Mucosa of stomach (tissue), 1 donor: ENCODE measurements around the gene MARS1.

Experiments
- H3K27me3 ChIP-seq: one replicate; pipeline ENCODE4 v1.7.0; 2013; ENCODE audit warnings: mild to moderate bottlenecking, low read length; ENCODE audit not compliant: control insufficient read depth, insufficient read depth
- H3K36me3 ChIP-seq: one replicate; pipeline ENCODE4 v1.7.0; 2013; ENCODE audit warnings: low read length; ENCODE audit not compliant: control insufficient read depth, insufficient read depth
- H3K4me1 ChIP-seq: one replicate; pipeline ENCODE4 v1.7.0; 2013; ENCODE audit warnings: mild to moderate bottlenecking, low read length; ENCODE audit not compliant: control insufficient read depth, insufficient read depth
- H3K4me3 ChIP-seq: one replicate; pipeline ENCODE4 v1.7.0; 2013; ENCODE audit warnings: low read length
- H3K9ac ChIP-seq: one replicate; pipeline ENCODE4 v1.7.0; 2013; ENCODE audit warnings: mild to moderate bottlenecking, low read length, moderate library complexity
- H3K9me3 ChIP-seq: one replicate; pipeline ENCODE4 v1.7.0; 2013; ENCODE audit warnings: mild to moderate bottlenecking, low read length, moderate library complexity; ENCODE audit not compliant: control insufficient read depth
- donor health status: Pancreatic carcinoma.

Gene MARS1

GRCh38 chr12:57476993-57477709, 10.7 kb upstream of the MARS1 start:
- H3K36me3 ChIP-seq = no peaks in the 10 kb centered on the region
- peak overlapping the region; percentile 33 for H3K9ac ChIP-seq
- no peaks in the 10 kb centered on the region for H3K9me3 ChIP-seq
- H3K4me1 ChIP-seq = peaks cover 16% of the 10 kb centered on the region
- H3K27me3 ChIP-seq = peaks cover 65% of the 10 kb centered on the region
- H3K4me3 ChIP-seq = no peak overlapping the region

DNA sequence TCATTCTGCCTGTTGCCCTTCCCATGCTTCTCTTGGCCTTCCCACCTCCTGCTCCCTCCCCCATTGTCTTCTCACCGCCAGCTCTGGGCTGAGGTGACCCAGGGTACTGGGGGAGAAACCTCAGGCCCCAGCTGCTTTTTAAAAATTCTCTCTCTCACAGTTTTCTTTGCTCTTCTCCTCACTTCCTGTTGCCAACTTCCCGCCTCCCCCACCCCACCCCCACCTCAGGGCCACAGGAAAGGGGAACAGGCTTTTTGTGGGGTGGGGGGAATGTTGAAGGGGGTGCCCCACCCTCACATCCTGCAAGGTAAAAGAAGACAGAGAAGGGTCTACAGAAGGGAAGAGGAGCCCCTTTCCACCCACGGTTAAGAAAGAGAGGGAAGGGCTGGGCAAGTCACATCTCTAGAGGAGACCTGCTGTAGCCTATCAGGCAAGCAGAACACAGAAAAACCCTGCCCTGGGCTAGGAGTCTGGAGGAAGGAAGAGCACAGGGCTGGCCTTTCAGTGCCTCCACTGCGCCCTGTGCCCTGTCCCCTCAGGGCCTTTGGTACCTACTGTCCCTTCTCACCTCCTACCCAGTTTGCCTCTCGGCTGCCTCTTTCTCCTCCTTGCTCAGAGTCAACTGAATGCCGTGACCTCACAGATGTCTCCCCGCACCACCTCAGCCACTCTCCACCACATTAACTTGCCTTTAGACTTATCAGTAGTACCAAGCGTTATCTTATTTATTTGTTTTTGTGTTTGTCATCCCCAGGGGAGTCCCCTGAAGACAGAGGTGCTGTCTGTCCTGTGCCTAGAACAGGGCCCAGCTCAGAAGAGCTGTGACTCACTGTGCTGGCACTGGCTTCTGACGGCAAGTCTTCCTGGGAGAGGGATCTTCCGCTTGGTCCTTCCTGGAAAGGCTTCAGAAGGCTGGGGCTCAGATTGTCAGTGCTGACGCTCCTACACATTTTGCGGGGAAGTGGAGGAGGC, 9.9 kb upstream of the MARS1 start:
- Histone ChIP-seq H3K36me3 (no peaks in the 10 kb centered on the region), H3K4me3 (no peak overlapping the region), H3K9me3 (no peaks in the 10 kb centered on the region), H3K9ac (peak overlapping the region; percentile 7), H3K27me3 (peaks cover 60% of the 10 kb centered on the region), H3K4me1 (peaks cover 16% of the 10 kb centered on the region)

GRCh38 chr12:57479043-57479375, 8.9 kb upstream of the MARS1 start:
- no peaks in the 10 kb centered on the region for H3K36me3 ChIP-seq
- no peaks in the 10 kb centered on the region for H3K9me3 ChIP-seq

DNA sequence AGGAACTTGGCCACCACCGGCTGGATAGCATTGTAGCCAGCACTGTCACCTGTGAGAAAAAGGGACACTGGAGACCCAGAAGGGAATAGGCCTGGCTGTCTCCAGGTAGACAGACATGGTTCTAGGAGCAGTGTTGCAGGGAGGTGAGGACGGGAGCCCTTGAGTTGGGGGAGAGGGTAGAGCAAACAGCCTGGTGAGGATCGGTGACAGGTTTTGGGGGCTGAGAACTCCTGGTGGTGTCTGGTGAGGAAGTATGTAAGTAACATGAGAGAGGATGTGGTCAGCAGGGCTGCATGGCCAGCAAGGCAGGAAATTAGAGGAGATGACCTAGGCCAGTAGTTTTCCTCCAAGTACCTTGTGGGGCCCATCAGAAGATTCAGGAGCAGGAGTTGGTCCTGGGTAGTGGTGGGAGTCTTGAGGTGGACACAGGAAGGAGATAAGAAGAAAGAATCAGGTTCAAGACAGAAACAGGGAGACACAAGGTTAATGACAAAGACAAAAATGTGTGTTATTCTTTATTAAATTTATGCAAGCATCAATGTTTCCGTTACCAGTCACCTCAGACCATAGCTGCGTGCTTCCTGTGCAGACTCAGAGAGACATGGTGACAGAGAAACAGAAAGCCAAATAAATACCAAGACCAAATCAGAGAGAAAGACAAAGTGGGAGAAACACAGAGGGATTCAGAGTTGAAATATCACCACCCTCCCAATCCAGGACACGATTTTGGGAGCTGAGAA, 8.3 kb upstream of the MARS1 start, which contains the start of gene ARHGAP9:
Gene ARHGAP9, minus strand, starts transcription at position 491 of the 740 bp plus-strand sequence. Its CDS starts 460 bp downstream, at position 31.
- peaks cover 47% of the 10 kb centered on the region for H3K27me3 ChIP-seq
- no peaks in the 10 kb centered on the region for H3K9me3 ChIP-seq
- H3K36me3 ChIP-seq = no peaks in the 10 kb centered on the region
- H3K4me1 ChIP-seq = peaks cover 16% of the 10 kb centered on the region
- H3K9ac ChIP-seq = peak within 1 kb of the TSS; percentile 7
- H3K4me3 ChIP-seq = no peak within 1 kb of the TSS

More at GRCh38 chr12:57479043-57479375, 8.9 kb upstream of the MARS1 start:
- Histone ChIP-seq H3K9ac (peak overlapping the region; percentile 7), H3K4me1 (peaks cover 16% of the 10 kb centered on the region), H3K4me3 (no peak overlapping the region), H3K27me3 (peaks cover 53% of the 10 kb centered on the region)

DNA sequence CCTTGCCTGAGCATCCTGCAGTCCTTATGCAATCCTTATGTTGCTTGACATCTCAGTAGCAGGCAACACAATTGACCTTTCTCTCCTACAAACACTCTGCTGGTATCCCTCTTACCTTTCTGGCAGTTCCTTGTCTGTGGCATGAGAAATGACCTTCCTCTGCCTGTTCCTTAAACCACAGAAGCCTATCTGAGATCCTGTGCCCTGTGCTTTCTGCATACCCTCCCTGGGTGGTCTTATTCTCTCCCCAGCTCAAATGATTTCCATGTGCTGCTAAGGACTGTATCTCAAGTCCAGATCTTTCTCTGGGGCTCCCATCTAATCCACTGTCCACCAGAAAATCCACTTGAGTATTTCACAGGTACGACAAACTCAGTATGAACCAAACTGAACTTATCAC, 6.2 kb upstream of the MARS1 start:
- Histone ChIP-seq H3K9ac (no peak overlapping the region), H3K27me3 (peaks cover 26% of the 10 kb centered on the region), H3K36me3 (no peaks in the 10 kb centered on the region), H3K4me3 (no peak overlapping the region), H3K4me1 (no peaks in the 10 kb centered on the region), H3K9me3 (no peaks in the 10 kb centered on the region)

- H3K36me3 ChIP-seq = no peaks in the 10 kb centered on the region
- peaks cover 14% of the 10 kb centered on the region for H3K27me3 ChIP-seq
- no peak overlapping the region for H3K9ac ChIP-seq
- no peak overlapping the region for H3K4me3 ChIP-seq
- H3K9me3 ChIP-seq = no peaks in the 10 kb centered on the region
- peaks cover under 1% of the 10 kb centered on the region for H3K4me1 ChIP-seq
These were observed 4.4 kb upstream of the MARS1 start for GRCh38 chr12:57483466-57483865.

DNA sequence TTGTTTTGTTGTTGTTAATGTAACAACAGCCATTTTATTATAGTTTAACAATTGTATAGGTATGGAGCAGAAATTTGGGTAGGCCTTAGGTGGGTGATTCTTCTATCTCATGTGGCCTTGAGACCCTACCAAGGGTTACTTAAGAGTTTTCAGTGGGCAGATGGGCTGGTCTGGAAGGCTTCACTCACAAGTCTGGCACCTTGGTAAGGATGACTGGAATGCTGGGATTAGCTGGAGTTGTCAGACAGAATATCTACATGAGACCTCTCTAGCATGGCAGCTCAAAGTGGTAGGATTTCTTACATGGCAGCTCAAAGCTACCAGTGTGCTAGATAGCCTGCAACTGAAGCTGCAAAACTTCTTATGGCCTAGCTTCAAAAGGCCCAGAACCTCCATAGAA, 2.2 kb upstream of the MARS1 start:
- H3K9me3 ChIP-seq = no peaks in the 10 kb centered on the region
- no peak overlapping the region for H3K9ac ChIP-seq
- peaks cover 3% of the 10 kb centered on the region for H3K36me3 ChIP-seq
- no peak overlapping the region for H3K4me3 ChIP-seq
- peaks cover 8% of the 10 kb centered on the region for H3K4me1 ChIP-seq
- H3K27me3 ChIP-seq = peaks cover 5% of the 10 kb centered on the region

GRCh38 chr12:57487055-57487596, 742 bp upstream of the MARS1 start:
- Histone ChIP-seq H3K4me1 (peaks cover 8% of the 10 kb centered on the region), H3K9me3 (no peaks in the 10 kb centered on the region), H3K27me3 (no peaks in the 10 kb centered on the region), H3K36me3 (peaks cover 3% of the 10 kb centered on the region), H3K9ac (no peak overlapping the region), H3K4me3 (no peak overlapping the region)

GRCh38 chr12:57488402-57489156, 711 bp downstream of the MARS1 start:
- Histone ChIP-seq H3K4me3 (peak overlapping the region; percentile 70), H3K4me1 (peaks cover 8% of the 10 kb centered on the region), H3K9ac (peak overlapping the region; percentile 72), H3K27me3 (no peaks in the 10 kb centered on the region), H3K9me3 (no peaks in the 10 kb centered on the region), H3K36me3 (peaks cover 7% of the 10 kb centered on the region)

- H3K9ac ChIP-seq = peak overlapping the region; percentile 72
- H3K4me1 ChIP-seq = peaks cover 8% of the 10 kb centered on the region
- no peak overlapping the region for H3K4me3 ChIP-seq
- peaks cover 7% of the 10 kb centered on the region for H3K36me3 ChIP-seq
- H3K9me3 ChIP-seq = no peaks in the 10 kb centered on the region
- H3K27me3 ChIP-seq = no peaks in the 10 kb centered on the region
These were observed 1.3 kb downstream of the MARS1 start for GRCh38 chr12:57489157-57489641.

GRCh38 chr12:57490126-57490525, 2.3 kb downstream of the MARS1 start:
- Histone ChIP-seq H3K4me1 (peaks cover 8% of the 10 kb centered on the region), H3K27me3 (no peaks in the 10 kb centered on the region), H3K9ac (no peak overlapping the region), H3K36me3 (peaks cover 7% of the 10 kb centered on the region), H3K4me3 (no peak overlapping the region), H3K9me3 (no peaks in the 10 kb centered on the region)
